HUES48 (cell line): ENCODE data around the gene TRIP10.

Source experiments
- H3K27ac ChIP-seq: one replicate; pipeline ENCODE4 v1.7.0; 2013; ENCODE audit warnings: low read depth, low read length, inconsistent platforms
- H3K27me3 ChIP-seq: 2 replicates; pipeline ENCODE4 v1.6.1; 2013; ENCODE audit warnings: mild to moderate bottlenecking, low read length; ENCODE audit not compliant: control insufficient read depth, insufficient read depth
- H3K36me3 ChIP-seq: 2 replicates; pipeline ENCODE4 v1.6.1; 2013; ENCODE audit warnings: low read length; ENCODE audit not compliant: control insufficient read depth, insufficient read depth
- H3K4me1 ChIP-seq: 2 replicates; pipeline ENCODE4 v1.6.1; 2013; ENCODE audit warnings: mild to moderate bottlenecking, low read length; ENCODE audit not compliant: control insufficient read depth, insufficient read depth
- H3K4me3 ChIP-seq: 2 replicates; pipeline ENCODE4 v1.5.1; 2013; ENCODE audit warnings: mild to moderate bottlenecking, low read depth, low read length
- H3K9ac ChIP-seq: 2 replicates; pipeline ENCODE4 v1.6.1; 2013; ENCODE audit warnings: mild to moderate bottlenecking, low read depth, low read length, moderate library complexity
- H3K9me3 ChIP-seq: 2 replicates; pipeline ENCODE4 v1.6.1; 2013; ENCODE audit warnings: low read length; ENCODE audit not compliant: control insufficient read depth, insufficient read depth

The TRIP10 gene

GRCh38 chr19:6711605-6712004 lies 27.9 kb upstream of the TRIP10 start:
- Histone ChIP-seq H3K9me3 (no peaks in the 10 kb centered on the region), H3K9ac (no peak overlapping the region), H3K27ac (no peak overlapping the region), H3K27me3 (peaks cover 30% of the 10 kb centered on the region), H3K4me3 (no peak overlapping the region), H3K4me1 (no peaks in the 10 kb centered on the region; the same call in 1 of the 2 replicates), H3K36me3 (no peaks in the 10 kb centered on the region)

- H3K27ac ChIP-seq, result no peak overlapping the region
- H3K9me3 ChIP-seq, result no peaks in the 10 kb centered on the region
- peaks cover 30% of the 10 kb centered on the region for H3K27me3 ChIP-seq
- H3K9ac ChIP-seq, result no peak overlapping the region
- no peaks in the 10 kb centered on the region for H3K36me3 ChIP-seq
- H3K4me3 ChIP-seq, result no peak overlapping the region
- H3K4me1 ChIP-seq, result no peaks in the 10 kb centered on the region; the same call in 1 of the 2 replicates
These were observed 27.2 kb upstream of the TRIP10 start for GRCh38 chr19:6712231-6712630.

- H3K4me1 ChIP-seq, result no peaks in the 10 kb centered on the region; the same call in 1 of the 2 replicates
- no peak overlapping the region for H3K9ac ChIP-seq
- no peaks in the 10 kb centered on the region for H3K36me3 ChIP-seq
- no peaks in the 10 kb centered on the region for H3K9me3 ChIP-seq
- peaks cover 30% of the 10 kb centered on the region for H3K27me3 ChIP-seq
- H3K27ac ChIP-seq, result no peak overlapping the region
- H3K4me3 ChIP-seq, result no peak overlapping the region
These were observed 26.5 kb upstream of the TRIP10 start for GRCh38 chr19:6712692-6713670.

DNA sequence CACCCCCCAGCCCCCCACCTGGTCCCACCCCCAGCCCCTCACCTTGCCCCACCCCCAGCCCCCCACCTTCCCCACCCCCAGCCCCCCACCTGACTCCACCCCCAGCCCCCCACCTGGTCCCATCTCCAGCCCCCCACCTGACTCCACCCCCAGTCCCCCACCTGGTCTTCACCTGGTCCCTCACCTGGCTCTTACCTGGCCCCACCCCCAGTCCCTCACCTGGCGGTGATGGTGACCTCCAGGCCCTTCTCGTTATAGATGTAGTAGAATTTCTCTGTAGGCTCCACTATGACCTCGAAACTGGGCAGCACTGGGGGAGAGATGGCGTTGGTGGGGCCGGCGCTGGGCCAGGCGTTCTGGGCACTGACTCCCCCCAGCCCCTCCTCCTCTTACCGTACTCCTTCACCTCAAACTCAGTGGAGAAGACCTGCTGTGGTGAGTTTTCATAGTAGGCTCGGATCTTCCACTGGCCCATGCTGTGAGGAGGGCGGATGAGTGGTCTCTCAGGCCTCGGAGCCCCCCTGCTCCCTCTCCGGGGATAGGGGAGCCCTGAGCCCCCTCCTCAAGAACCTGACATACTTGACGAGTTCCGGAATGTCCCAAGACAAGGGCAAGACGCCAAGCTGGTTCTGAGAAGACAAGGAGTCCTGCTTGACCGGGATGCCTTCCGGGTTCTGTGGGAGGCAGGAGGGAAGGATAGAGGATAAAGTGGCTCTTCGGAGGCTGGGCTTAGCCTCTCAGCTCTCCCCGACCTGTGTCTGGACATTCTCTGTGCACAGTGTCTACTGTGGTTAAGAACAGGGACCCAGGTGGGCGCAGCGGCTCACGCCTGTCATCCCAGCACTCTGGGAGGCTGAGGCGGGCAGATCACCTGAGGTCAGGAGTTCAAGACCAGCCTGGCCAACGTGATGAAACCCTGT lies 25.4 kb upstream of the TRIP10 start:
- H3K27me3 ChIP-seq, result peaks cover 30% of the 10 kb centered on the region

DNA sequence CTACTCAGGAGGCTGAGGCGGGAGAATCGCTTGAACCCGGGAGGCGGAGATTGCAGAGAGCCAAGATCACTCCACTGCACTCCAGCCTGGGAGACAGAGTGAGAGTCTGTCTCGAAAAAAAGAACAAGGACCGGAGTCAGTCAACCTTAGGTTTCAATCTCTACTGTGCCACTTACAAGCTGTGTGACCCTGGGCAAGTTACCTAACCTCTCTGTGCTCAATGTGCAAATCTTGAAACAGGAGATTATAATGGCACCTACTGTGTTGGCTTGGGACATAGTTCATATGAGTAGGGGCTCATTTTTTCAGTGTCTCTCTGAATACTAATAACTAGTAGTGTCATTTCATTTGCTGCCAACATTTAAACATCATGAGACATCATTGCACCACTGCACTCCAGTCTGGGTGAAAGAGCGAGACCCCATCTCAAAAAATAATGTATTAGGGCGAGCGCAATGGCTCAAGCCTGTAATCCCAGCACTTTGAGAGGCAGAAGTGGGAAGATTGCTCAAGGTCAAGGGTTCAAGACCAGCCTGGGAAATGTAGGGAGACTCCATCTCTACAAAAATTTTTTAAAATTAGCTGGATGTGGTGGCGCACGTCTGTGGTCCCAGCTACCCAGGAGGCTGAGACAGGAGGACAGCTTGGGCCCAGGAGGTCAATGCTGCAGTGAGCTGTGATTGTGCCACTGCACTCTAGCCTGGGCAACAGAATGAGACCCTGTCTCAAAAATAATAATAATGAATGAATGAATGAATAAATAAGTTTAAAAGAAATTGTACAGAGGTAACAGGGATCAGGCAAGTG lies 24.5 kb upstream of the TRIP10 start:
- no peak overlapping the region for H3K9ac ChIP-seq
- peaks cover 23% of the 10 kb centered on the region for H3K27me3 ChIP-seq
- no peaks in the 10 kb centered on the region; the same call in 1 of the 2 replicates for H3K4me1 ChIP-seq
- no peaks in the 10 kb centered on the region for H3K36me3 ChIP-seq
- H3K4me3 ChIP-seq, result no peak overlapping the region
- H3K27ac ChIP-seq, result no peak overlapping the region
- no peaks in the 10 kb centered on the region for H3K9me3 ChIP-seq

More for the DNA sequence above, 25.4 kb upstream of the TRIP10 start:
- Histone ChIP-seq H3K9ac (no peak overlapping the region), H3K36me3 (no peaks in the 10 kb centered on the region), H3K4me3 (no peak overlapping the region), H3K27ac (no peak overlapping the region), H3K4me1 (no peaks in the 10 kb centered on the region; the same call in 1 of the 2 replicates), H3K9me3 (no peaks in the 10 kb centered on the region)

- H3K4me1 ChIP-seq, result no peaks in the 10 kb centered on the region; the same call in 1 of the 2 replicates
- H3K9ac ChIP-seq, result no peak overlapping the region
- no peaks in the 10 kb centered on the region for H3K9me3 ChIP-seq
- no peaks in the 10 kb centered on the region for H3K36me3 ChIP-seq
- no peak overlapping the region for H3K4me3 ChIP-seq
- H3K27ac ChIP-seq, result no peak overlapping the region
- peaks cover 7% of the 10 kb centered on the region for H3K27me3 ChIP-seq
These were observed 22.9 kb upstream of the TRIP10 start for GRCh38 chr19:6716610-6716970.

GRCh38 chr19:6717036-6717435 lies 22.4 kb upstream of the TRIP10 start:
- no peaks in the 10 kb centered on the region for H3K36me3 ChIP-seq
- H3K9me3 ChIP-seq, result no peaks in the 10 kb centered on the region
- H3K27ac ChIP-seq, result no peak overlapping the region
- H3K4me1 ChIP-seq, result no peaks in the 10 kb centered on the region; the same call in 1 of the 2 replicates
- H3K9ac ChIP-seq, result no peak overlapping the region
- H3K27me3 ChIP-seq, result 0 out of 2 replicates have a peak, but pooled peaks cover 2% of the 10 kb centered on the region
- no peak overlapping the region for H3K4me3 ChIP-seq

- Histone ChIP-seq H3K4me3 (no peak overlapping the region), H3K4me1 (no peaks in the 10 kb centered on the region; the same call in 1 of the 2 replicates), H3K36me3 (no peaks in the 10 kb centered on the region), H3K9ac (no peak overlapping the region), H3K9me3 (no peaks in the 10 kb centered on the region), H3K27me3 (no peaks in the 10 kb centered on the region), H3K27ac (no peak overlapping the region)
These were observed 22.0 kb upstream of the TRIP10 start for GRCh38 chr19:6717441-6717971.

GRCh38 chr19:6718111-6718740 lies 21.3 kb upstream of the TRIP10 start:
- no peak overlapping the region for H3K9ac ChIP-seq

More at GRCh38 chr19:6718111-6718740, 21.3 kb upstream of the TRIP10 start:
- Histone ChIP-seq H3K4me1 (no peaks in the 10 kb centered on the region; the same call in 1 of the 2 replicates), H3K9me3 (no peaks in the 10 kb centered on the region), H3K27me3 (no peaks in the 10 kb centered on the region), H3K36me3 (no peaks in the 10 kb centered on the region), H3K27ac (no peak overlapping the region), H3K4me3 (peak overlapping the region; percentile 44; the same call in 1 of the 2 replicates)
